Measurements from ENCODE around the gene NME4.
"Not testable (repeated sequence)": the region's sequence is repeated elsewhere in the genome, so short reads cannot be mapped to it uniquely, and the experiment has no call there.

Gene NME4

GRCh38 chr16:405548-406506, 8.8 kb downstream of the NME4 start:
- no peak overlapping the region for H3K27ac ChIP-seq (ENCODE audit: low read length)
- no peaks in the 10 kb centered on the region for H3K27me3 ChIP-seq (ENCODE audit: low read depth, low read length)
- peaks cover 0 to 4% of the 10 kb centered on the region in 2 donors for H3K4me1 ChIP-seq (ENCODE audit: control insufficient read depth in 1 of 2, insufficient read depth in 2 of 2, low read length in 2 of 2)
- no peak overlapping the region for H3K4me3 ChIP-seq (ENCODE audit: low read depth in 1 of 2, low read length in 2 of 2)
- no peaks in the 10 kb centered on the region for H3K9me3 ChIP-seq (ENCODE audit: control insufficient read depth in 1 of 2, low read length in 2 of 2)
- peaks cover 0 to 3% of the 10 kb centered on the region in 2 donors for H3K36me3 ChIP-seq (ENCODE audit: control insufficient read depth in 1 of 2, insufficient read depth in 2 of 2, low read length in 2 of 2)

GRCh38 chr16:407253-407652, 10.3 kb downstream of the NME4 start:
- Histone ChIP-seq H3K4me1 (ENCODE audit: control insufficient read depth in 1 of 2, insufficient read depth in 2 of 2, low read length in 2 of 2) (peaks cover 0 to 3% of the 10 kb centered on the region in 2 donors), H3K27ac (ENCODE audit: low read length) (no peak overlapping the region)

GRCh38 chr16:410516-411178, 13.6 kb downstream of the NME4 start:
- no peak overlapping the region for H3K4me3 ChIP-seq (ENCODE audit: low read depth in 1 of 2, low read length in 2 of 2)
- no peaks in the 10 kb centered on the region for H3K27me3 ChIP-seq (ENCODE audit: low read depth, low read length)
- peaks cover 0 to 18% of the 10 kb centered on the region in 2 donors for H3K36me3 ChIP-seq (ENCODE audit: control insufficient read depth in 1 of 2, insufficient read depth in 2 of 2, low read length in 2 of 2)
- H3K9me3 ChIP-seq (ENCODE audit: control insufficient read depth in 1 of 2, low read length in 2 of 2) = no peaks in the 10 kb centered on the region
- H3K27ac ChIP-seq (ENCODE audit: low read length) = no peak overlapping the region
- H3K4me1 ChIP-seq (ENCODE audit: control insufficient read depth in 1 of 2, insufficient read depth in 2 of 2, low read length in 2 of 2) = no peaks in the 10 kb centered on the region

More at GRCh38 chr16:407253-407652, 10.3 kb downstream of the NME4 start:
- Histone ChIP-seq H3K4me3 (ENCODE audit: low read depth in 1 of 2, low read length in 2 of 2) (no peak overlapping the region), H3K27me3 (ENCODE audit: low read depth, low read length) (no peaks in the 10 kb centered on the region), H3K36me3 (ENCODE audit: control insufficient read depth in 1 of 2, insufficient read depth in 2 of 2, low read length in 2 of 2) (peaks cover 0 to 17% of the 10 kb centered on the region in 2 donors), H3K9me3 (ENCODE audit: control insufficient read depth in 1 of 2, low read length in 2 of 2) (no peaks in the 10 kb centered on the region)

GRCh38 chr16:411576-412265, 14.7 kb downstream of the NME4 start:
- H3K4me3 ChIP-seq (ENCODE audit: low read depth in 1 of 2, low read length in 2 of 2) = no peak overlapping the region
- H3K4me1 ChIP-seq (ENCODE audit: control insufficient read depth in 1 of 2, insufficient read depth in 2 of 2, low read length in 2 of 2) = no peaks in the 10 kb centered on the region
- no peaks in the 10 kb centered on the region for H3K27me3 ChIP-seq (ENCODE audit: low read depth, low read length)
- no peak overlapping the region for H3K27ac ChIP-seq (ENCODE audit: low read length)
- H3K9me3 ChIP-seq (ENCODE audit: control insufficient read depth in 1 of 2, low read length in 2 of 2) = no peaks in the 10 kb centered on the region
- H3K36me3 ChIP-seq (ENCODE audit: control insufficient read depth in 1 of 2, insufficient read depth in 2 of 2, low read length in 2 of 2) = peaks cover 0 to 18% of the 10 kb centered on the region in 2 donors

- no peaks in the 10 kb centered on the region for H3K9me3 ChIP-seq (ENCODE audit: control insufficient read depth in 1 of 2, low read length in 2 of 2)
- no peaks in the 10 kb centered on the region for H3K4me1 ChIP-seq (ENCODE audit: control insufficient read depth in 1 of 2, insufficient read depth in 2 of 2, low read length in 2 of 2)
- no peaks in the 10 kb centered on the region for H3K27me3 ChIP-seq (ENCODE audit: low read depth, low read length)
- no peak overlapping the region for H3K4me3 ChIP-seq (ENCODE audit: low read depth in 1 of 2, low read length in 2 of 2)
- H3K27ac ChIP-seq (ENCODE audit: low read length) = no peak overlapping the region
- H3K36me3 ChIP-seq (ENCODE audit: control insufficient read depth in 1 of 2, insufficient read depth in 2 of 2, low read length in 2 of 2) = peaks cover 0 to 18% of the 10 kb centered on the region in 2 donors
Observed at GRCh38 chr16:414395-415169, 17.6 kb downstream of the NME4 start.

- H3K4me3 ChIP-seq (ENCODE audit: low read depth in 1 of 2, low read length in 2 of 2); H3K27me3 ChIP-seq (ENCODE audit: low read depth, low read length); H3K4me1 ChIP-seq (ENCODE audit: control insufficient read depth in 1 of 2, insufficient read depth in 2 of 2, low read length in 2 of 2); H3K9me3 ChIP-seq (ENCODE audit: control insufficient read depth in 1 of 2, low read length in 2 of 2); H3K27ac ChIP-seq (ENCODE audit: low read length): not testable (repeated sequence)
- peaks cover 0 to 18% of the 10 kb centered on the region in 2 donors for H3K36me3 ChIP-seq (ENCODE audit: control insufficient read depth in 1 of 2, insufficient read depth in 2 of 2, low read length in 2 of 2)
Observed at GRCh38 chr16:415170-415498, 18.1 kb downstream of the NME4 start.

- peaks cover 0 to 13% of the 10 kb centered on the region in 2 donors for H3K4me1 ChIP-seq (ENCODE audit: control insufficient read depth in 1 of 2, insufficient read depth in 2 of 2, low read length in 2 of 2)
- H3K27me3 ChIP-seq (ENCODE audit: low read depth, low read length); H3K27ac ChIP-seq (ENCODE audit: low read length); H3K4me3 ChIP-seq (ENCODE audit: low read depth in 1 of 2, low read length in 2 of 2); H3K36me3 ChIP-seq (ENCODE audit: control insufficient read depth in 1 of 2, insufficient read depth in 2 of 2, low read length in 2 of 2); H3K9me3 ChIP-seq (ENCODE audit: control insufficient read depth in 1 of 2, low read length in 2 of 2): not testable (repeated sequence)
Observed at GRCh38 chr16:422179-422578, 25.2 kb downstream of the NME4 start.

- Histone ChIP-seq H3K4me3 (ENCODE audit: low read depth in 1 of 2, low read length in 2 of 2) (peak overlapping the region; percentile 59 to 70), H3K4me1 (ENCODE audit: control insufficient read depth in 1 of 2, insufficient read depth in 2 of 2, low read length in 2 of 2) (peaks cover 0 to 23% of the 10 kb centered on the region in 2 donors), H3K27me3 (ENCODE audit: low read depth, low read length) (no peaks in the 10 kb centered on the region), H3K27ac (ENCODE audit: low read length) (peak overlapping the region; percentile 75), H3K9me3 (ENCODE audit: control insufficient read depth in 1 of 2, low read length in 2 of 2) (no peaks in the 10 kb centered on the region), H3K36me3 (ENCODE audit: control insufficient read depth in 1 of 2, insufficient read depth in 2 of 2, low read length in 2 of 2) (no peaks in the 10 kb centered on the region)
Observed at GRCh38 chr16:424033-424622, 27.1 kb downstream of the NME4 start.

GRCh38 chr16:424623-425081, 27.7 kb downstream of the NME4 start:
- H3K27ac ChIP-seq (ENCODE audit: low read length) = peak overlapping the region; percentile 75
- H3K36me3 ChIP-seq (ENCODE audit: control insufficient read depth in 1 of 2, insufficient read depth in 2 of 2, low read length in 2 of 2) = no peaks in the 10 kb centered on the region
- H3K9me3 ChIP-seq (ENCODE audit: control insufficient read depth in 1 of 2, low read length in 2 of 2) = no peaks in the 10 kb centered on the region
- peak overlapping the region; percentile 59 to 70 for H3K4me3 ChIP-seq (ENCODE audit: low read depth in 1 of 2, low read length in 2 of 2)
- H3K4me1 ChIP-seq (ENCODE audit: control insufficient read depth in 1 of 2, insufficient read depth in 2 of 2, low read length in 2 of 2) = peaks cover 0 to 23% of the 10 kb centered on the region in 2 donors
- H3K27me3 ChIP-seq (ENCODE audit: low read depth, low read length) = no peaks in the 10 kb centered on the region

GRCh38 chr16:425082-425718, 28.2 kb downstream of the NME4 start, which contains the start of gene RAB11FIP3:
RAB11FIP3 (plus strand) TSS chr16:425649; CDS start chr16:426007, 358 bp downstream.
- no peaks in the 10 kb centered on the region for H3K36me3 ChIP-seq (ENCODE audit: control insufficient read depth in 1 of 2, insufficient read depth in 2 of 2, low read length in 2 of 2)
- H3K4me1 ChIP-seq (ENCODE audit: control insufficient read depth in 1 of 2, insufficient read depth in 2 of 2, low read length in 2 of 2) = peaks cover 0 to 23% of the 10 kb centered on the region in 2 donors
- peak within 1 kb of the TSS; percentile 75 for H3K27ac ChIP-seq (ENCODE audit: low read length)
- no peaks in the 10 kb centered on the region for H3K27me3 ChIP-seq (ENCODE audit: low read depth, low read length)
- H3K9me3 ChIP-seq (ENCODE audit: control insufficient read depth in 1 of 2, low read length in 2 of 2) = no peaks in the 10 kb centered on the region
- H3K4me3 ChIP-seq (ENCODE audit: low read depth in 1 of 2, low read length in 2 of 2) = peak within 1 kb of the TSS; percentile 59 to 82
